Astrocyte of the spinal cord (primary cell): ENCODE results near the gene TMEM175.
"Not testable (repeated sequence)": the region's sequence is repeated elsewhere in the genome, so short reads cannot be mapped to it uniquely, and the experiment has no call there.

Experiments used
- DNase-seq: peaks from one replicate; pipeline ENCODE4 v3.0.0; 2011; ENCODE audit warnings: low read depth, low spot score
- H3K4me3 ChIP-seq: 2 replicates; pipeline ENCODE4 v1.5.1; 2011; ENCODE audit warnings: low read depth, mild to moderate bottlenecking, low read length, moderate library complexity
- in situ Hi-C: cut with HindIII; loops from 2 replicates; pipeline ENCODE4 v1.10.0; 2017; ENCODE audit warnings: low sequenced_read_pairs
- TF ChIP-seq, protein P1 (sequence below): IDR thresholded peaks from 2 replicates; pipeline ENCODE4 v1.5.1; 2012; ENCODE audit warnings: low read depth, mild to moderate bottlenecking, low read length, inconsistent platforms

The TMEM175 gene

DNA sequence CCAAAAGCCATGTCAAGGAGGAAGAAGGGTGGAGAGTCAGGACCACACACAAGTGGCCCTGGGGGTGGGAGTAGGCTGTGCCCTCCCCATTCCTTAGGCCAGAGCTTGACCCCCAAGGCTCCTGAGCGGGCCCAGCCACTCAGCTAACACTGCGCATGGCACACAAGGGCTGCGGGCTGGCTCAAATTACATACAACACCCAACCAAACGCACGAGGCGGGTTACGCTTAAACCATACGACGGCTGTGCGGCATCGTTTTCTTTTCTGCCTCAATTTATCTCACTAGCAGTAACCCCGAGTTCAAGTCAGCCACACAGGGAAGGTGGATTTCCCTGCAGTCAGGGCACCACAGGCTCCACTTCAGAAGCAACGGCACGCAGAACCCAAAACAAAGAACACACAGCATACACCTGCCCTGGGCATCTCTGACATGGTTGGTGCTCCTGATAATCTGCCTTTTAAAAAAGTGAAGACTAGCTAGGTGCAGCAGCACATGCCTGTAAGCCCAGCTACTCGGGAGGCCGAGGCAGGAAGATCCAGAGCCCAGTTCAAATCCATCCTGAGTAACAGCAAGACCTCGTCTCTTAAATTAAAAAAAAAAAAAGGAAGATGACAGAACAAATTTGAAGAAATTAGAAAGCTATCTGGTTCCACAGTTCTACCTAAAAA, 3.0 kb upstream of the TMEM175 start:
- no peak overlapping the region for H3K4me3 ChIP-seq
- TF ChIP-seq, protein P1, sequence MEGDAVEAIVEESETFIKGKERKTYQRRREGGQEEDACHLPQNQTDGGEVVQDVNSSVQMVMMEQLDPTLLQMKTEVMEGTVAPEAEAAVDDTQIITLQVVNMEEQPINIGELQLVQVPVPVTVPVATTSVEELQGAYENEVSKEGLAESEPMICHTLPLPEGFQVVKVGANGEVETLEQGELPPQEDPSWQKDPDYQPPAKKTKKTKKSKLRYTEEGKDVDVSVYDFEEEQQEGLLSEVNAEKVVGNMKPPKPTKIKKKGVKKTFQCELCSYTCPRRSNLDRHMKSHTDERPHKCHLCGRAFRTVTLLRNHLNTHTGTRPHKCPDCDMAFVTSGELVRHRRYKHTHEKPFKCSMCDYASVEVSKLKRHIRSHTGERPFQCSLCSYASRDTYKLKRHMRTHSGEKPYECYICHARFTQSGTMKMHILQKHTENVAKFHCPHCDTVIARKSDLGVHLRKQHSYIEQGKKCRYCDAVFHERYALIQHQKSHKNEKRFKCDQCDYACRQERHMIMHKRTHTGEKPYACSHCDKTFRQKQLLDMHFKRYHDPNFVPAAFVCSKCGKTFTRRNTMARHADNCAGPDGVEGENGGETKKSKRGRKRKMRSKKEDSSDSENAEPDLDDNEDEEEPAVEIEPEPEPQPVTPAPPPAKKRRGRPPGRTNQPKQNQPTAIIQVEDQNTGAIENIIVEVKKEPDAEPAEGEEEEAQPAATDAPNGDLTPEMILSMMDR: no peak
- in situ Hi-C loops: no loop called here
- no peak for DNase-seq

DNA sequence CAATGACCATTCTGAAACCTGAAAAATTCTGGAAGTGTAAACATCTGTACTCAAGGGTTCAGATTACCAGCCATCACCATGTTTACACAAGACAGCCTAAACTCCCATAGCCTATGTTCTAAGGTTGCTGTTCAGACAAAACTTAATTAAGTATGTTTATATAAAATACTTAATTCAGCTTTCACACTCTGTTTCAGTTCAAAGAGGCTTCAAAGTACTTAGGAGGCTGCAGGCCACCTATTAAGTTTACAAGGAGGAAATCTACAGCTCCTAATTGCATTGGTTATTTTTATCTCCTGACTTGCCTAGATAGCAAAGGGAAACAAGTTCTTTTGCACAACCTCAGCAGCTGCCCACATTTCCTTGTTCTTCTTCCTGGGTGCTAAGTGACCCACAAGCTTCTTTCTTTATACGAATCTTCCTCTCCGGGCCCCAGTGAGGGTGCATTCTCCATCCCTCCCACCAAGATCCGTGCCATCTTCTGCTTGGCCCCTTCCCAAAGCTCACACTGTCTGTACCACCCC, 2.2 kb upstream of the TMEM175 start:
- no peak for DNase-seq
- in situ Hi-C loops: no loop called here
- no peak overlapping the region for H3K4me3 ChIP-seq
- TF ChIP-seq, protein P1: no peak

DNA sequence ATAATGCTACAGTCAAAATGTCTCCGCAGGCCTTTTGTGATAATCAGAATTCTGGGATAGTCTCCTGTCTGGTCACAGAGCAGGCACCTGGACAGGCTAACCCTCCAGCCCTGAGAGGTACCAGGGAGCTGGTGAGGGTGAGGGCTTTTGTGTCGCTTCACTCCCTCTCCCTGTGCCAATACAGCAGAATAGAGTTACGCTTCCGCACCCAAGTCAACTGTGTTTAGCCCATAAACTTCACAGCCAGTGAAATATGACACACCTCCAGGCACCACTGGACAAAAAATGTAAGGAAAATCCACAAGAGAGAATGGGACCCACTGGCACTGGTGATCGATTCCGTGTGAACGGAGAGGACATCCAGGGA, 1.4 kb upstream of the TMEM175 start:
- in situ Hi-C loops: no loop called here
- peak overlapping the region; percentile 67 for H3K4me3 ChIP-seq
- TF ChIP-seq, protein P1: no peak
- no peak for DNase-seq

DNA sequence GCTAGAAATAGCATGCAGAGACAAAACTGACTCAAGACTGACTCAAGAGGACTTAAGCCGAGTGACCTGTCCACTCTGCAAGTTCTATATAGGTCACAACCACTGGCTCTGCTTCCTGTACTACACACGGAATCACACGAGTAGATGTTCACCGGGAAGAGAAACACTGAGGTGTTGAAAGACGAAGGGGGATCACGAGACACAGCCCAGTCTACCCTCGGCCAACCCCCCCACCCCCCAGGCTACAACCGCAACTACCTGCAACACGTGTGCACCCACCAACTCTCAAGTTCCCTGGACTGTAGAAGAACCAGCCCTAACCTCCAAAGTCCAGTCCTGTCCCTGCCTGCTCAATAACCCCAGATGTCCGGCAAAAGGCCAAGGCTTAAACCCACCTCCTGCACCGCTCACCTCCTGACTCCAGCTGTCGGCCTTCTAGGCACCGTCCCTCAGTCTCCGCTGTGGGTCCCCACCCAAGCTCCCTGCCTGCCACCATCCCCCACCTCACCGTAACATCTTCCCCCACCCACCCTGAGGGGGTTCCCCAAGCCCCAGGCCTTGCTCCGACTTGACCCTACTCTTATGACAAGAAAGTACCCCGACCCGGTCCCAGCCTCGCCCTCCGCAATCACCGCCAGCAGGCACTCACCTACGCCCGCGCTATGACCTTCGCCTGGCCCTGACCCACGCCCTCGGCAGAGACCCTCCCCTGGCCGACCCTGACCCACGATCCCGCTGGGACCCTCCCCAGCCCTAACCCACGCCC, 883 bp upstream of the TMEM175 start:
- TF ChIP-seq, protein P1: no peak
- no peak for DNase-seq
- in situ Hi-C loops: no loop called here
- H3K4me3 ChIP-seq: peak overlapping the region; percentile 67

DNA sequence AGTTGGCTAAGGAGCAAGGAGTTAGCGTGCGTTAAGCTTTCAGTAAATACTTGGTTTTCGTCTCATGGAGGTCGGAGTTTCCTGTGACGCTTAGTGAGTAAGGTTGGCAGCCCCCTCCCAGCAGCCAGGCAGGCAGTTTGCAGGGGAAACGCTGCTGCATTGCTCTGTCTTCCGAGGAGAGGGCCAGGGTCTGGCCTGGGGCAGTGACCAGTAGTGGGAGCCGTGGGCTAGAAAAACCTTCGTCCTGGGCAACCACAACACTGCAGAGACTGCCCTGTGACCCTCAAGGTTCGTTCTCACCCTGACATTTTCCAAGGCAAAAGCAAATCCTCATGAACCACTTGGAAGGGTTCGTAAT, 432 bp downstream of the TMEM175 start:
- TF ChIP-seq, protein P1: no peak
- no peak for DNase-seq
- H3K4me3 ChIP-seq: peak overlapping the region; percentile 67
- in situ Hi-C loops: no loop called here

DNA sequence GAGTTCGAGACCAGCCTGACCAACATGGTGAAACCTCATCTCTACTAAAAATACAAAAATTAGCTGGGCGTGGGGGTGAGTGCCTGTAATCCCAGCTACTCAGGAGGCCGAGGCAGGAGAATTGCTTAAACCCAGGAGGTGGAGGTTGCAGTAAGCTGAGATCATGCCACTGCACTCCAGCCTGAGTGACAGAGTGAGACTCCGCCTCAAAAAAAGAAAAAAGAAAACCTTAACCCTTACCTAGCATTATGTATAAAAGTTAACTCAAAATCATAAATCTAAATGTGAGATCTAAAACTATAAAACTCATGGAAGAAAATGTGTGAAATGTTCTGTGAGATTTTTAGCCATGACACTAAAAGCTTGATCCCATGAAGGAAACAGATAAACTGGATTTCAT, 7.2 kb downstream of the TMEM175 start:
- in situ Hi-C loops, DNase-seq, H3K4me3 ChIP-seq: not testable (repeated sequence)

DNA sequence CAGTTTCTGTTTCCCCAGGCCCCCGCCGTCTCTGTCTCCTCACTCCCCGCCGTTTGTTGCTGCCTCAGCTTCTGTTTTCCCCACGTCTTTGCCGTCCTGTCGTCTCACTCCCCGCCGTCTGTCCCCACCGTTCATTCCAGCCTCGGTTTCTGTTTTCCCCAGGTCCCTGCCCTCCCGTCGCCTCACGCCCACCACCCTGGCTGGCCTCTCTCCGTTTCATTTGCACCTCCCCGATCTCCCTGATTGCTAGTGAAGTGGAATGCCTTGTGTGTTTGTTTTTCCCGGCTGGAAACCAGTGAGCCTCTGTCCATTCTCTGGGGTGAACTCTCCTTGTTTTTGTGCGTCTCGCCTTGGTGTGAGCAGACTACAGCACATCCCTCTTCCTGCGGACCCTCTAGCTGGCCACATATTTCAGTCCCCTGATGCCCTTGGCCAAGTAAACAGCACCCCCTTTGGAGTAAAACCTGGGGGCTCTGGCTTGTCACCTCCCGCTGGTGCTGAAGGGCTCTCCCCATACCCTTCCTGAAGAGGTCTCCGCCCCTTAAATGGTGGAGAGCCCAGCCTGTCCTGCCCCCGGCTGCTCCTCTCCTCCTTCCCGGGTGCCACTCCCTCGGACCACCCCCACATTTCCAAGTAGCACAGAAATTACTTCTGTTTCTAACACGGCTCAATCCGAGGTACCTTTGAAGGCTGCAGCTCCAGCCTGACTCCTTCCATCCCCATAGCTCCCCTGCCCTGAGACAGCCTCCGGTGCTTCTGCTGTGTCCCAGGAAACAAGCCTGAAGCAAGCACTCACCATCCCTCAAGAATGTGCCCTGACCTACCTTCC, 13.2 kb downstream of the TMEM175 start:
- H3K4me3 ChIP-seq: peak overlapping the region; percentile 3
- TF ChIP-seq, protein P1: no peak
- in situ Hi-C loops: no loop called here
- no peak for DNase-seq
